Smooth muscle cell (in vitro differentiated cells): ENCODE data around the gene C15orf40. TPM values are rescaled to one million over a fixed set of nuclear protein-coding genes. Genes with fewer than 3 reads are reported as not detected.

Source experiments
- DNase-seq: peaks from one replicate; lab custom pipeline; 2025; ENCODE audit not compliant: unreplicated experiment; lab: John Stamatoyannopoulos, UW
- H2AFZ ChIP-seq: fragments of 200-600 bp; sonication (generic); 2 replicates; pipeline ENCODE4 v1.6.0; 2016; ENCODE audit warnings: antibody characterized with exemption, low read depth, mild to moderate bottlenecking
- H3F3A ChIP-seq: fragments of 200-600 bp; sonication (generic); 2 replicates; pipeline ENCODE4 v1.6.0; 2017; ENCODE audit warnings: antibody characterized with exemption, low read depth
- H3K27ac ChIP-seq: fragments of 200-600 bp; sonication (generic); 2 replicates; pipeline ENCODE4 v1.5.1; 2016; ENCODE audit warnings: low read depth, mild to moderate bottlenecking
- H3K27me3 ChIP-seq: fragments of 200-600 bp; sonication (generic); 2 replicates; pipeline ENCODE4 v1.6.1; 2016; ENCODE audit warnings: low read depth, mild to moderate bottlenecking
- H3K36me3 ChIP-seq: fragments of 200-600 bp; sonication (generic); 2 replicates; pipeline ENCODE4 v1.5.1; 2016; ENCODE audit warnings: low read depth
- H3K4me1 ChIP-seq: fragments of 200-600 bp; sonication (generic); 2 replicates; pipeline ENCODE4 v1.5.1; 2016; ENCODE audit warnings: low read depth
- H3K4me2 ChIP-seq: fragments of 200-600 bp; sonication (generic); 2 replicates; pipeline ENCODE4 v1.6.0; 2016; ENCODE audit warnings: mild to moderate bottlenecking
- H3K4me3 ChIP-seq: fragments of 200-600 bp; sonication (generic); 2 replicates; pipeline ENCODE4 v1.5.1; 2016; ENCODE audit warnings: mild to moderate bottlenecking
- H3K79me2 ChIP-seq: fragments of 200-600 bp; sonication (generic); 2 replicates; pipeline ENCODE4 v1.6.0; 2016; ENCODE audit warnings: low read depth, mild to moderate bottlenecking
- H3K9ac ChIP-seq: fragments of 200-600 bp; sonication (generic); 2 replicates; pipeline ENCODE4 v1.6.0; 2016; ENCODE audit warnings: low read depth
- H3K9me3 ChIP-seq: fragments of 200-600 bp; sonication (generic); replicated peaks from 2 replicates; pipeline ENCODE4 v1.5.1; 2016; ENCODE audit warnings: low read depth
- H4K20me1 ChIP-seq: fragments of 200-600 bp; sonication (generic); 2 replicates; pipeline ENCODE4 v1.6.0; 2016; ENCODE audit warnings: low read depth
- CTCF ChIP-seq: fragments of 200-600 bp; sonication (generic); IDR thresholded peaks from 2 replicates; pipeline ENCODE4 v1.5.1; 2017; ENCODE audit warnings: borderline replicate concordance, mild to moderate bottlenecking, antibody characterized with exemption; ENCODE audit not compliant: insufficient read depth, poor library complexity, severe bottlenecking
- WGBS: methylation state at CpG from one replicate; pipeline ENCODE4 v1.1.7; 2016; ENCODE audit warnings: low lambda C conversion rate; 5-methylcytosine and 5-hydroxymethylcytosine counted together
- polyA plus RNA-seq: library from polyadenylated mRNA; unstranded; fragments of >200 nt; fragmentation: Nextera tagmentation; extraction: Ambion mirVana; gene quantifications from 2 replicates; pipeline ENCODE4 v1.2.1, GENCODE V29; 2016
- total RNA-seq: library from RNA; depleted of rRNA; stranded (reverse); fragments of >200 nt; gene quantifications from 2 replicates; pipeline ENCODE4 v1.2.3, GENCODE V29; 2014

Gene C15orf40
- total and polyA plus RNA-seq, 2 experiments from 2014 or later: 14.3 to 19.3 TPM

- no peaks in the 10 kb centered on the region for H3K79me2 ChIP-seq
- DNase-seq: no peak
- WGBS: 81% methylated on average over 6 of the region's 6 CpGs
- H3K9me3 ChIP-seq: no peaks in the 10 kb centered on the region
- no peak overlapping the region for H3K4me3 ChIP-seq
- no peak overlapping the region for H3K9ac ChIP-seq
- no peak overlapping the region for H2AFZ ChIP-seq
- no peak overlapping the region for H3K4me2 ChIP-seq
- no peaks in the 10 kb centered on the region for H3F3A ChIP-seq
- H3K27ac ChIP-seq: no peak overlapping the region
- no peaks in the 10 kb centered on the region for H4K20me1 ChIP-seq
- no peaks in the 10 kb centered on the region for H3K4me1 ChIP-seq
- H3K36me3 ChIP-seq: no peaks in the 10 kb centered on the region
- no peak for TF ChIP-seq CTCF
- H3K27me3 ChIP-seq: peaks cover 34% of the 10 kb centered on the region
Measured at GRCh38 chr15:82950746-82951370, 60.6 kb downstream of the C15orf40 start.

- no peaks in the 10 kb centered on the region for H3K4me1 ChIP-seq
- H3K79me2 ChIP-seq: no peaks in the 10 kb centered on the region
- no peak for DNase-seq
- no peak overlapping the region for H3K4me2 ChIP-seq
- H4K20me1 ChIP-seq: no peaks in the 10 kb centered on the region
- H3K9me3 ChIP-seq: no peaks in the 10 kb centered on the region
- no peaks in the 10 kb centered on the region for H3K36me3 ChIP-seq
- 81% methylated on average over 5 of the region's 5 CpGs for WGBS
- no peak overlapping the region for H3K4me3 ChIP-seq
- H3K9ac ChIP-seq: no peak overlapping the region
- peaks cover 34% of the 10 kb centered on the region for H3K27me3 ChIP-seq
- H2AFZ ChIP-seq: no peak overlapping the region
- no peaks in the 10 kb centered on the region for H3F3A ChIP-seq
- H3K27ac ChIP-seq: no peak overlapping the region
- TF ChIP-seq CTCF: no peak
Measured at GRCh38 chr15:82950295-82950694, 61.1 kb downstream of the C15orf40 start.

- DNase-seq: no peak
- Histone ChIP-seq H3K9me3 (no peaks in the 10 kb centered on the region), H4K20me1 (no peaks in the 10 kb centered on the region), H2AFZ (no peak overlapping the region), H3F3A (no peaks in the 10 kb centered on the region), H3K4me3 (no peak overlapping the region), H3K4me2 (no peak overlapping the region), H3K27me3 (peaks cover 25% of the 10 kb centered on the region), H3K9ac (no peak overlapping the region), H3K27ac (no peak overlapping the region), H3K4me1 (peaks cover 6% of the 10 kb centered on the region), H3K79me2 (no peaks in the 10 kb centered on the region), H3K36me3 (no peaks in the 10 kb centered on the region)
- TF ChIP-seq CTCF: no peak
- 92% methylated on average over 8 of the region's 8 CpGs for WGBS
Measured at GRCh38 chr15:82946155-82946701, 65.2 kb downstream of the C15orf40 start.

- H3K9ac ChIP-seq: no peak overlapping the region
- H3K79me2 ChIP-seq: no peaks in the 10 kb centered on the region
- no peaks in the 10 kb centered on the region for H3F3A ChIP-seq
- peaks cover 6% of the 10 kb centered on the region for H3K4me1 ChIP-seq
- peaks cover 16% of the 10 kb centered on the region for H3K27me3 ChIP-seq
- DNase-seq: no peak
- H2AFZ ChIP-seq: no peak overlapping the region
- no peaks in the 10 kb centered on the region for H3K36me3 ChIP-seq
- no peak overlapping the region for H3K27ac ChIP-seq
- H4K20me1 ChIP-seq: no peaks in the 10 kb centered on the region
- H3K4me2 ChIP-seq: no peak overlapping the region
- WGBS: 95% methylated on average over 5 of the region's 5 CpGs
- TF ChIP-seq CTCF: no peak
- H3K4me3 ChIP-seq: no peak overlapping the region
- no peaks in the 10 kb centered on the region for H3K9me3 ChIP-seq
Measured at GRCh38 chr15:82945326-82945725, 66.1 kb downstream of the C15orf40 start.
